SH-SY5Y (cell line): ENCODE measurements around the gene GNB4.

Experiments used
- GATA2 ChIP-seq: IDR thresholded peaks from 2 replicates; pipeline ENCODE4 v1.6.1; 2011; ENCODE audit warnings: mild to moderate bottlenecking, low read depth, low read length
- GATA3 ChIP-seq: IDR thresholded peaks from 2 replicates; pipeline ENCODE4 v1.6.1; 2011; ENCODE audit warnings: low read depth, mild to moderate bottlenecking, low read length, moderate library complexity

- TF ChIP-seq GATA2 = no peak
- no peak for TF ChIP-seq GATA3
Measured at GRCh38 chr3:179428876-179429548, 22.3 kb downstream of the GNB4 start.
